K562 (cell line): ENCODE results near the gene ENOX2. TPM values are rescaled to one million over a fixed set of nuclear protein-coding genes. Genes with fewer than 3 reads are reported as not detected.

Experiments used
- GATAD2B ChIP-seq: fragments of 450-650 bp; IDR thresholded peaks from 2 replicates; pipeline ENCODE4 v1.6.1; 2017; ENCODE audit warnings: mild to moderate bottlenecking, borderline replicate concordance
- RBM15 ChIP-seq: fragments of 200-400 bp; formaldehyde crosslinking; IDR thresholded peaks from 2 replicates; pipeline ENCODE4 v1.6.1; 2018; ENCODE audit warnings: mild to moderate bottlenecking, low read length, moderate library complexity; ENCODE audit not compliant: insufficient read depth
- STAG1 ChIP-seq: sonication (generic); formaldehyde crosslinking; IDR thresholded peaks from 2 replicates; pipeline ENCODE4 v1.5.0; 2020; ENCODE audit warnings: missing genetic modification reagents, borderline replicate concordance
- polyA plus RNA-seq, 8 experiments: library from polyadenylated mRNA; depleted of rRNA in 4 of 8; stranded (reverse) in 5 of 8; unstranded in 3 of 8; fragments of >200 nt; fragmentation: Nextera tagmentation in 2 of 8; fragmentation: Illumina TruSeq in 1 of 8; extraction: Ambion mirVana in 2 of 8; extraction: Trizol in 1 of 8; gene quantifications; 2 replicates each; pipeline versions ENCODE4 v1.2.1 to v1.2.3, GENCODE V29; 2011 to 2014; ENCODE audit warnings: inconsistent platforms in 1 of 8, missing spikeins in 1 of 8
- total RNA-seq, 7 experiments: library from RNA; depleted of rRNA in 6 of 7; stranded (reverse); fragments of >200 nt in 6 of 7; fragmentation: Illumina TruSeq in 2 of 7; extraction: Trizol in 2 of 7; gene quantifications; 2 replicates each; pipeline versions ENCODE4 v1.2.1 to v1.2.3, GENCODE V29; 2011 to 2021; ENCODE audit warnings: low replicate concordance in 1 of 7
- TF ChIP-seq, protein P1 (sequence below), 2 experiments: fragments of 450-650 bp; formaldehyde crosslinking in 1 of 2; IDR thresholded peaks; 2 replicates each; pipeline versions ENCODE4 v1.4.0 to v1.6.1; 2014 to 2020; ENCODE audit warnings: mild to moderate bottlenecking in 2 of 2, borderline replicate concordance in 1 of 2, low read depth in 1 of 2

ENOX2 gene
- total and polyA plus RNA-seq, 9 of the 15 experiments (the other 6 are each of a cell fraction or from before 2014, with no cell fraction given): 6.1 to 24.0 (median 13.8) TPM

DNA sequence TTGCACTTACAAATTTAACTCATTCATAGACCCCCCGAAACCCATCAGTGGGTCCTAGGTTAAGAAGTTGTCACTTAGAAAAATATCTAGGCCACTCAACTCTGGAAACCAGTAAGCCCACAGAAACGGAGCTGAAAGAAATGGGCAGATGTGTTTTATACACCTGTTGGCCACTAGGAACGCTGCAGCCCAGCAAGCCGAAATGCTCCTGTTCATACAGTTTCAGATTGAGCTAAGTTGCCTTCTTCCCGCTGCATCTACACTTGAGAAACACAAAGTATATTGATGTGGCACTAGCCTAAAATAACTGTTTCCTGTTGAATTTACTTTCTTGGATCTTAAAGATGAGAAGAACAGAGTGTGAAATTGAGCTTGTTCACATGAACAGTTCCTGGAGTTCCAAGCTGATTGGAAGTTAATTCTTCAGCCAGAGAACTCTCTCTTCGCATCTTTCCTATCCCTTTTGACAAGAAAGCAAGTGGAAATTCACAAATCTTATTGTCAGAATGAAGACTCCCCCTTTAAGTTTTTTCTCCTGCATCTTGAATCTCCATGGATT, 327.1 kb downstream of the ENOX2 start (continued):
- TF ChIP-seq, protein P1, sequence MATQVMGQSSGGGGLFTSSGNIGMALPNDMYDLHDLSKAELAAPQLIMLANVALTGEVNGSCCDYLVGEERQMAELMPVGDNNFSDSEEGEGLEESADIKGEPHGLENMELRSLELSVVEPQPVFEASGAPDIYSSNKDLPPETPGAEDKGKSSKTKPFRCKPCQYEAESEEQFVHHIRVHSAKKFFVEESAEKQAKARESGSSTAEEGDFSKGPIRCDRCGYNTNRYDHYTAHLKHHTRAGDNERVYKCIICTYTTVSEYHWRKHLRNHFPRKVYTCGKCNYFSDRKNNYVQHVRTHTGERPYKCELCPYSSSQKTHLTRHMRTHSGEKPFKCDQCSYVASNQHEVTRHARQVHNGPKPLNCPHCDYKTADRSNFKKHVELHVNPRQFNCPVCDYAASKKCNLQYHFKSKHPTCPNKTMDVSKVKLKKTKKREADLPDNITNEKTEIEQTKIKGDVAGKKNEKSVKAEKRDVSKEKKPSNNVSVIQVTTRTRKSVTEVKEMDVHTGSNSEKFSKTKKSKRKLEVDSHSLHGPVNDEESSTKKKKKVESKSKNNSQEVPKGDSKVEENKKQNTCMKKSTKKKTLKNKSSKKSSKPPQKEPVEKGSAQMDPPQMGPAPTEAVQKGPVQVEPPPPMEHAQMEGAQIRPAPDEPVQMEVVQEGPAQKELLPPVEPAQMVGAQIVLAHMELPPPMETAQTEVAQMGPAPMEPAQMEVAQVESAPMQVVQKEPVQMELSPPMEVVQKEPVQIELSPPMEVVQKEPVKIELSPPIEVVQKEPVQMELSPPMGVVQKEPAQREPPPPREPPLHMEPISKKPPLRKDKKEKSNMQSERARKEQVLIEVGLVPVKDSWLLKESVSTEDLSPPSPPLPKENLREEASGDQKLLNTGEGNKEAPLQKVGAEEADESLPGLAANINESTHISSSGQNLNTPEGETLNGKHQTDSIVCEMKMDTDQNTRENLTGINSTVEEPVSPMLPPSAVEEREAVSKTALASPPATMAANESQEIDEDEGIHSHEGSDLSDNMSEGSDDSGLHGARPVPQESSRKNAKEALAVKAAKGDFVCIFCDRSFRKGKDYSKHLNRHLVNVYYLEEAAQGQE (IDR thresholded peaks at IDR 0.05; ENCODE audit: borderline replicate concordance): peak; percentile 35; the same call in 1 of the 2 replicates
- TF ChIP-seq, protein P1 (CRISPR knock-in tag; IDR thresholded peaks at IDR 0.05; ENCODE audit: low read depth): no peak
- peak; percentile 15; the same call in 1 of the 2 replicates for TF ChIP-seq STAG1 (CRISPR knock-in tag)
- TF ChIP-seq RBM15: no peak
- TF ChIP-seq GATAD2B: no peak

Other genes starting within 250 kb of the ENOX2 start
- gene ARHGAP36, start 155.1 kb upstream of the ENOX2 start, total RNA-seq (2014; rRNA removed): not detected in 2 replicates
- gene ARHGAP36, start 155.1 kb upstream of the ENOX2 start, total RNA-seq (2014; rRNA removed; fragmentation: Illumina TruSeq; extraction: Trizol): not detected in 2 replicates
- not detected in 2 replicates for gene ARHGAP36, start 155.1 kb upstream of the ENOX2 start, total RNA-seq (2015; rRNA removed; fragmentation: Illumina TruSeq; extraction: Trizol)
- gene ARHGAP36, start 155.1 kb upstream of the ENOX2 start, total RNA-seq (2021): not detected in 2 replicates
- not detected in 2 replicates for gene ARHGAP36, start 155.1 kb upstream of the ENOX2 start, polyA plus RNA-seq (2011; rRNA removed)
- gene ARHGAP36, start 155.1 kb upstream of the ENOX2 start, polyA plus RNA-seq (2014; fragmentation: Illumina TruSeq; extraction: Trizol): not detected in 2 replicates
- gene ARHGAP36, start 155.1 kb upstream of the ENOX2 start, polyA plus RNA-seq (2014; fragmentation: Nextera tagmentation; extraction: Ambion mirVana): not detected
- not detected in 2 replicates for gene ARHGAP36, start 155.1 kb upstream of the ENOX2 start, polyA plus RNA-seq (2014; rRNA removed)